Dendritic cell treated with granulocyte-macrophage colony-stimulating factor and Interleukin-4, amounts not matched to agents 40 ng/mL and 50 ng/mL, for 4 days (primary cell): Measurements from ENCODE around the gene AQP11.

Experiments used
- H3K27ac Mint-ChIP-seq: one replicate; pipeline ENCODE4 v1.8.0; 2022; ENCODE audit warnings: mild to moderate bottlenecking, mixed read lengths
- H3K27me3 Mint-ChIP-seq: one replicate; pipeline ENCODE4 v1.8.0; 2022; ENCODE audit warnings: mild to moderate bottlenecking, mixed read lengths
- H3K36me3 Mint-ChIP-seq: one replicate; pipeline ENCODE4 v1.8.0; 2022; ENCODE audit warnings: low read depth, mixed read lengths
- H3K4me1 Mint-ChIP-seq: one replicate; pipeline ENCODE4 v1.8.0; 2022; ENCODE audit warnings: low read depth, mixed read lengths
- H3K4me3 Mint-ChIP-seq: one replicate; pipeline ENCODE4 v1.8.0; 2022; ENCODE audit warnings: mild to moderate bottlenecking, moderate library complexity, mixed read lengths
- H3K9me3 Mint-ChIP-seq: one replicate; pipeline ENCODE4 v1.8.0; 2022; ENCODE audit warnings: mixed read lengths
- intact Hi-C: fragments of 100-400 bp; cut with micrococcal nuclease; formaldehyde crosslinking; loops from one replicate; pipeline ENCODE4 v1.15.0; 2022

The AQP11 gene

GRCh38 chr11:77658213-77659013 is 68.7 kb downstream of the AQP11 start:
- H3K36me3 Mint-ChIP-seq = no peaks in the 10 kb centered on the region
- no peaks in the 10 kb centered on the region for H3K9me3 Mint-ChIP-seq
- intact Hi-C loops = no loop called here
- no peak overlapping the region for H3K27ac Mint-ChIP-seq
- H3K4me1 Mint-ChIP-seq = peaks cover 11% of the 10 kb centered on the region
- no peak overlapping the region for H3K4me3 Mint-ChIP-seq
- H3K27me3 Mint-ChIP-seq = no peaks in the 10 kb centered on the region
